Measurements from ENCODE around the gene TAAR1.
"Not testable (repeated sequence)": the region's sequence is repeated elsewhere in the genome, so short reads cannot be mapped to it uniquely, and the experiment has no call there.

TAAR1 gene

GRCh38 chr6:132659082-132659481, at the start of gene TAAR1:
Gene TAAR1 (minus strand): TSS chr6:132659182. CDS start chr6:132646003, 13,179 bp downstream.
- in situ Hi-C loops (cut with MboI; ENCODE audit: low sequenced_read_pairs) = no loop called here

GRCh38 chr6:132708771-132709170, 49.8 kb upstream of the TAAR1 start:
- in situ Hi-C loops (cut with MboI; ENCODE audit: low sequenced_read_pairs) = no loop called here

- in situ Hi-C loops (cut with MboI; ENCODE audit: low sequenced_read_pairs) = no loop called here
Measured at GRCh38 chr6:132708002-132708401, 49.0 kb upstream of the TAAR1 start.

GRCh38 chr6:132706756-132707155, 47.8 kb upstream of the TAAR1 start:
- in situ Hi-C loops (cut with MboI; ENCODE audit: low sequenced_read_pairs) = not testable (repeated sequence)

GRCh38 chr6:132703936-132704335, 45.0 kb upstream of the TAAR1 start:
- in situ Hi-C loops (cut with MboI; ENCODE audit: low sequenced_read_pairs) = no loop called here

- in situ Hi-C loops (cut with MboI; ENCODE audit: low sequenced_read_pairs) = no loop called here
Measured at GRCh38 chr6:132698608-132699007, 39.6 kb upstream of the TAAR1 start.

- in situ Hi-C loops (cut with MboI; ENCODE audit: low sequenced_read_pairs) = no loop called here
Measured at GRCh38 chr6:132695773-132696172, 36.8 kb upstream of the TAAR1 start.

GRCh38 chr6:132693478-132693877, 34.5 kb upstream of the TAAR1 start:
- in situ Hi-C loops (cut with MboI; ENCODE audit: low sequenced_read_pairs) = no loop called here

- in situ Hi-C loops (cut with MboI; ENCODE audit: low sequenced_read_pairs) = no loop called here
Measured at GRCh38 chr6:132690678-132691077, 31.7 kb upstream of the TAAR1 start.

GRCh38 chr6:132687306-132687705, 28.3 kb upstream of the TAAR1 start:
- in situ Hi-C loops (cut with MboI; ENCODE audit: low sequenced_read_pairs) = no loop called here

GRCh38 chr6:132686531-132686930, 27.5 kb upstream of the TAAR1 start:
- in situ Hi-C loops (cut with MboI; ENCODE audit: low sequenced_read_pairs) = no loop called here

- in situ Hi-C loops (cut with MboI; ENCODE audit: low sequenced_read_pairs) = no loop called here
Measured at GRCh38 chr6:132685009-132685408, 26.0 kb upstream of the TAAR1 start.

GRCh38 chr6:132684272-132684671, 25.3 kb upstream of the TAAR1 start:
- in situ Hi-C loops (cut with MboI; ENCODE audit: low sequenced_read_pairs) = no loop called here

GRCh38 chr6:132683543-132683942, 24.6 kb upstream of the TAAR1 start:
- in situ Hi-C loops (cut with MboI; ENCODE audit: low sequenced_read_pairs) = no loop called here

GRCh38 chr6:132679094-132679493, 20.1 kb upstream of the TAAR1 start:
- in situ Hi-C loops (cut with MboI; ENCODE audit: low sequenced_read_pairs) = not testable (repeated sequence)

- in situ Hi-C loops (cut with MboI; ENCODE audit: low sequenced_read_pairs) = no loop called here
Measured at GRCh38 chr6:132675749-132676148, 16.8 kb upstream of the TAAR1 start.

- in situ Hi-C loops (cut with MboI; ENCODE audit: low sequenced_read_pairs) = no loop called here
Measured at GRCh38 chr6:132675002-132675401, 16.0 kb upstream of the TAAR1 start.

GRCh38 chr6:132673376-132674094, 14.6 kb upstream of the TAAR1 start:
- in situ Hi-C loops (cut with MboI; ENCODE audit: low sequenced_read_pairs) = no loop called here

GRCh38 chr6:132671295-132671694, 12.3 kb upstream of the TAAR1 start:
- in situ Hi-C loops (cut with MboI; ENCODE audit: low sequenced_read_pairs) = no loop called here

- in situ Hi-C loops (cut with MboI; ENCODE audit: low sequenced_read_pairs) = no loop called here
Measured at GRCh38 chr6:132669690-132670291, 10.8 kb upstream of the TAAR1 start.

- in situ Hi-C loops (cut with MboI; ENCODE audit: low sequenced_read_pairs) = no loop called here
Measured at GRCh38 chr6:132666118-132666517, 7.1 kb upstream of the TAAR1 start.

- in situ Hi-C loops (cut with MboI; ENCODE audit: low sequenced_read_pairs) = no loop called here
Measured at GRCh38 chr6:132664309-132665034, 5.5 kb upstream of the TAAR1 start.
